DND-41 (cell line): ENCODE results near the gene RPUSD4.

ENCODE experiments used
- CTCF ChIP-seq: IDR thresholded peaks from 2 replicates; pipeline ENCODE4 v1.5.1; 2012; ENCODE audit warnings: borderline replicate concordance, low read length, moderate library complexity, mild to moderate bottlenecking; ENCODE audit not compliant: poor library complexity, severe bottlenecking; ENCODE audit errors: extremely low read depth
- EZH2 ChIP-seq: IDR thresholded peaks from 3 replicates; pipeline ENCODE4 v1.6.1; 2012; ENCODE audit warnings: borderline replicate concordance, low read depth, mild to moderate bottlenecking, moderate library complexity, low read length, inconsistent platforms; ENCODE audit not compliant: severe bottlenecking

DNA sequence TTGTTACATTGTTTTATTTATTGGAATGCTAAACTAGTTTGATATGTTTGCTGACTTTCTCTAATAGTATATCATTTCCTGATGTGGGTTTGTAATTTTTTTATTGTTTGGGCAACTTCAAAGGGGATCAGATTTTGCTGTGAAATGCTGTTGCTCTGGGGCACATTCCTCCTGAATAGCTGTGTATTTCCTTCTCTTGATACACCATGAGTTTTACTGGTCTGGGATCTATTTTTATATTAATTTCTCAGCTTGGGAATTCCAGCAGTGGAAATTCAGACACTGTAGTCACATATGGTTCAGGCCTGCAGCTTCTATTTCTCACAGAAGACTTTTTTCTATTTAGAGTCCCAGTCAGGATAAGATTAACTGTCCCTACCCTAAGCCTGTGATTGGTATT is 58.9 kb downstream of the RPUSD4 start:
- TF ChIP-seq EZH2 (no peak), CTCF (no peak)
